ENCODE measurements around the gene ACAD11. TPM values are rescaled to one million over a fixed set of nuclear protein-coding genes. Genes with fewer than 3 reads are reported as not detected.
"Not testable (repeated sequence)": the region's sequence is repeated elsewhere in the genome, so short reads cannot be mapped to it uniquely, and the experiment has no call there.

Gene ACAD11
- total RNA-seq, 2 donors from 2014 or later, result 17.1 to 18.6 TPM

GRCh38 chr3:132568422-132568821, 91.2 kb downstream of the ACAD11 start:
- intact Hi-C loops (cut with DNase I), result no loop called here
- no peak for DNase-seq (ENCODE audit: low spot score)

- intact Hi-C loops (cut with DNase I), result no loop called here
- no peak for DNase-seq (ENCODE audit: low spot score)
Measured at GRCh38 chr3:132564070-132564465, 95.5 kb downstream of the ACAD11 start.

GRCh38 chr3:132563420-132564069, 96.1 kb downstream of the ACAD11 start:
- DNase-seq (ENCODE audit: low spot score), result no peak

GRCh38 chr3:132561003-132561402, 98.6 kb downstream of the ACAD11 start:
- intact Hi-C loops (cut with DNase I), result no loop called here

More at GRCh38 chr3:132563420-132564069, 96.1 kb downstream of the ACAD11 start:
- intact Hi-C loops (cut with DNase I), result no loop called here

GRCh38 chr3:132556508-132557159, 103.0 kb downstream of the ACAD11 start:
- intact Hi-C loops (cut with DNase I), result no loop called here
- DNase-seq (ENCODE audit: low spot score), result peak; percentile 88

More at GRCh38 chr3:132561003-132561402, 98.6 kb downstream of the ACAD11 start:
- DNase-seq (ENCODE audit: low spot score), result no peak

GRCh38 chr3:132556036-132556386, 103.6 kb downstream of the ACAD11 start:
- intact Hi-C loops (cut with DNase I); DNase-seq (ENCODE audit: low spot score): not testable (repeated sequence)

GRCh38 chr3:132555306-132556035, 104.1 kb downstream of the ACAD11 start:
- intact Hi-C loops (cut with DNase I), result no loop called here
- no peak for DNase-seq (ENCODE audit: low spot score)

GRCh38 chr3:132554437-132554836, 105.2 kb downstream of the ACAD11 start:
- DNase-seq (ENCODE audit: low spot score), result no peak
- intact Hi-C loops (cut with DNase I), result no loop called here

GRCh38 chr3:132553826-132554225, 105.8 kb downstream of the ACAD11 start:
- DNase-seq (ENCODE audit: low spot score), result no peak
- intact Hi-C loops (cut with DNase I), result no loop called here

GRCh38 chr3:132550579-132551305, 108.9 kb downstream of the ACAD11 start:
- DNase-seq (ENCODE audit: low spot score), result no peak
- intact Hi-C loops (cut with DNase I), result no loop called here

- DNase-seq (ENCODE audit: low spot score), result no peak
- intact Hi-C loops (cut with DNase I), result no loop called here
Measured at GRCh38 chr3:132549890-132550578, 109.6 kb downstream of the ACAD11 start.

GRCh38 chr3:132549169-132549568, 110.4 kb downstream of the ACAD11 start:
- intact Hi-C loops (cut with DNase I), result no loop called here
- no peak for DNase-seq (ENCODE audit: low spot score)

- intact Hi-C loops (cut with DNase I), result no loop called here
- DNase-seq (ENCODE audit: low spot score), result no peak
Measured at GRCh38 chr3:132545471-132545870, 114.1 kb downstream of the ACAD11 start.

GRCh38 chr3:132544130-132544529, 115.5 kb downstream of the ACAD11 start:
- no peak for DNase-seq (ENCODE audit: low spot score)
- intact Hi-C loops (cut with DNase I), result no loop called here

GRCh38 chr3:132543011-132543739, 116.4 kb downstream of the ACAD11 start:
- no peak for DNase-seq (ENCODE audit: low spot score)
- intact Hi-C loops (cut with DNase I), result no loop called here

GRCh38 chr3:132542577-132542976, 117.0 kb downstream of the ACAD11 start:
- no peak for DNase-seq (ENCODE audit: low spot score)
- intact Hi-C loops (cut with DNase I), result no loop called here

GRCh38 chr3:132539681-132540080, 119.9 kb downstream of the ACAD11 start:
- DNase-seq (ENCODE audit: low spot score), result no peak
- intact Hi-C loops (cut with DNase I), result no loop called here

- intact Hi-C loops (cut with DNase I), result no loop called here
Measured at GRCh38 chr3:132538072-132538471, 121.5 kb downstream of the ACAD11 start.

GRCh38 chr3:132537297-132537696, 122.3 kb downstream of the ACAD11 start:
- intact Hi-C loops (cut with DNase I), result loop anchor here in 1 of 2 donors (2.0 kb wide), 1 partner anchor 106 kb away; no protein-coding TSS in a partner anchor
- DNase-seq (ENCODE audit: low spot score), result no peak

More at GRCh38 chr3:132538072-132538471, 121.5 kb downstream of the ACAD11 start:
- no peak for DNase-seq (ENCODE audit: low spot score)
